GM18505 (cell line): ENCODE data around the gene GRIA1.
"Not testable (repeated sequence)": the region's sequence is repeated elsewhere in the genome, so short reads cannot be mapped to it uniquely, and the experiment has no call there.

ENCODE experiments used
- ATAC-seq: cut with Tn5 transposase; IDR thresholded peaks from one replicate; pipeline ENCODE4 v1.9.1; 2021; ENCODE audit not compliant: unreplicated experiment
- POLR2A ChIP-seq: IDR thresholded peaks from 4 replicates; pipeline ENCODE4 v1.6.1; 2011; ENCODE audit warnings: borderline replicate concordance; ENCODE audit not compliant: insufficient read depth, insufficient read length; ENCODE audit errors: extremely low read depth

GRIA1 gene

GRCh38 chr5:153860195-153860886 lies 369.9 kb downstream of the GRIA1 start:
- no peak for TF ChIP-seq POLR2A
- no peak for ATAC-seq

- not testable (repeated sequence) for ATAC-seq
These were observed 372.4 kb downstream of the GRIA1 start for GRCh38 chr5:153862906-153863305.
